ENCODE results near the gene BAD. TPM values are rescaled to one million over a fixed set of nuclear protein-coding genes. Genes with fewer than 3 reads are reported as not detected.

The BAD gene
- total and polyA plus RNA-seq, 11 donors = 41.5 to 123 (median 58.5) TPM

DNA sequence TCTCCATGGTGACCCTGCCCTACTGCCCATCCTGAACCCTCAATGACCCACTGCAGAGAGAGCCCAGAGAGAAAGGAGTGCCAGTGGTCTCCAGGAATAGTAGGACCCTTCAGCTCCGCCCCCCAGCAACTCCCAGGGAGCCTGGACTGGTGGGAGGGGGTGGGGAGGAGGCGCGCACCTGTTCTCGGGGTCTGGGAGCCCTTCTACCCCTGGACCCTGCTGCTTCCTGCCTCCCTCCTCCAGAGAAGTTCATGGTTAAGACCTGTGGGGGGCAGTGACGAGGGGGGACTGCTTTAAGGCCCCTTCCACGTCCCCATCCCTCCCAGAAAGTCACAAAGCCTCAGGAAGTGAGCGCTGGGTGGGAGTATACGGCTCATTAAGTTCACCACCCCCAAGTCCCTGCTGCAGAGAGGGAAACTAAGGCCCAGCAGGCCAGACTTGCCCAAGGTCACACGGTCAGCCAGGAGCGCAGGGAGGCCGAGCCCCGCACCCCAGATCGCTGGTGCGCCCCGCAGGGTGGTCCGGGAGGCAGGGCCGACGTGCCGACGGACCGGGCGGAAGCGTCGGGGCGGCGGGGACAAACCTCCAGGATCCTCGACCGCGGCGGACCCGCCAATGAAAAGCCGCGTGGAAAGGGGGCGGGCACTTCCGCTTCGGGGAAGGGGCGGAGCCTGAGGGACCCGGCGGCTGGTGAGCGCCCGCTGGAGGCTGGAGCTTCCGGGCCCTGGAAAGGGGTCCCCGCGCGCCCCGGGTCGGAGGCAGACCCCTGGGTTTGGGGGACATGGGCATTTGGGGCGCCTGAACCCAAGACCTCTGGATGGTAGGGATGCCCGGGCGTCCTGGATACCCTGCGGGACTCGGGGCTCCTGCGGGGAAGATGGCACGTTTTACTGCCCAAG lies 58.6 kb downstream of the BAD start, which contains the start of the genes NUDT22 and TRPT1:
Gene NUDT22, plus strand, starts transcription at position 667 of the 899 bp plus-strand sequence. CDS start 379 bp downstream, outside the sequence.
Gene TRPT1, minus strand, starts transcription at position 579 of the 899 bp plus-strand sequence. Its CDS starts 326 bp downstream, at position 253.
- TF ChIP-seq POLR2A (IDR thresholded peaks at IDR 0.05) = peak; percentile 84 to 96
- TF ChIP-seq, protein P1, sequence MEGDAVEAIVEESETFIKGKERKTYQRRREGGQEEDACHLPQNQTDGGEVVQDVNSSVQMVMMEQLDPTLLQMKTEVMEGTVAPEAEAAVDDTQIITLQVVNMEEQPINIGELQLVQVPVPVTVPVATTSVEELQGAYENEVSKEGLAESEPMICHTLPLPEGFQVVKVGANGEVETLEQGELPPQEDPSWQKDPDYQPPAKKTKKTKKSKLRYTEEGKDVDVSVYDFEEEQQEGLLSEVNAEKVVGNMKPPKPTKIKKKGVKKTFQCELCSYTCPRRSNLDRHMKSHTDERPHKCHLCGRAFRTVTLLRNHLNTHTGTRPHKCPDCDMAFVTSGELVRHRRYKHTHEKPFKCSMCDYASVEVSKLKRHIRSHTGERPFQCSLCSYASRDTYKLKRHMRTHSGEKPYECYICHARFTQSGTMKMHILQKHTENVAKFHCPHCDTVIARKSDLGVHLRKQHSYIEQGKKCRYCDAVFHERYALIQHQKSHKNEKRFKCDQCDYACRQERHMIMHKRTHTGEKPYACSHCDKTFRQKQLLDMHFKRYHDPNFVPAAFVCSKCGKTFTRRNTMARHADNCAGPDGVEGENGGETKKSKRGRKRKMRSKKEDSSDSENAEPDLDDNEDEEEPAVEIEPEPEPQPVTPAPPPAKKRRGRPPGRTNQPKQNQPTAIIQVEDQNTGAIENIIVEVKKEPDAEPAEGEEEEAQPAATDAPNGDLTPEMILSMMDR (IDR thresholded peaks at IDR 0.05) = peak in 7 of 12 donors; percentile 3 to 39 (median 15)
- DNase-seq (peak; percentile 93 to 96 (median 95)), ATAC-seq (peak; percentile 74 to 85 (median 80))
- no peaks in the 10 kb centered on the region for H3K9me3 ChIP-seq
- H3K4me3 ChIP-seq = peak within 1 kb of the TSS; percentile 56 to 94 (median 83)
- H3K4me1 ChIP-seq = peaks cover 3 to 58% (median 37%) of the 10 kb centered on the region in 12 donors
- no peaks in the 10 kb centered on the region for H3K27me3 ChIP-seq
- intact Hi-C loops (cut with DNase I) = loop anchor here in 4 of 10 donors (1.0 to 5.0 kb wide), 4 partner anchors 39 to 45 kb away; partner anchors contain the start of gene STIP1 (in 3 of the 4)
- 0 to 2% (median 1%) methylated on average over 11 to 54 of the region's 54 CpGs for WGBS, 4 donors
- peak within 1 kb of the TSS; percentile 82 to 98 (median 96) for H3K27ac ChIP-seq
- peaks cover 0 to 31% (median 6%) of the 10 kb centered on the region in 9 donors for H3K36me3 ChIP-seq

DNA sequence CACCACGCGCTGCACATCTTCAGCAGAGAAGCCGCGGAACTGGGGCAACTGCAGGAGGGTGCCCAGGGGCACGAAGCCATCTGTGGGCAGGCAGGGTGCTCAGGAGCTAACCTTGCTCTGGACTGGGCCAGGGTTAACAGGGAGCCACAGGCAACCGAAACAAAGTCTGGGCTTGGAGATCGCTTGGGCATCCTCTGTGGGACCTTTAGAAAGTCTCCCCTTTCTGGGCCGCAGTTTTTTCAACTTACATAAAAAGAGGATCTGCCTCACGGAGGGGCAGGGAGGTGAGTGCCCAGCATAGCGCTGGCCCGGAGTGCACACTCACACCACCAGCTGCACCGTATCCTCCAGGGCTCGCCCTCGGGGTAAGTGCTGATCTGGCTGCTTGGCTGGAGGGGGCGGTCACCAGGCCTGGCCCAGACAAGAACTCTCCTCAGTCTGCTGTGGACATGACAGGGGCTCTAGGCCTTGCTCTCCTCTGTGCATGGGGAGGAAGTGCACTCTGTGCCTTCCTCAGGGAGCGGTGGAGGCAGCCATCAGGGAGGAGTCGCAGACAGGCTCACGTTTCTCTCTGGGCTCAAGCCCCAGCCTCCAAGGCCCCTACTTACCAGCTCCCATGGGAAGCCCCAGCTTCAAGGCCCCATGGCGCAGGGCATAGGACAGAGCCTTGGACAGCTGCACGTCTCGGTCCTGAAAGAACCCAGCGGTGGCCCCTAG lies 59.4 kb downstream of the BAD start:
- DNase-seq = peak in 2 of 5 donors; percentile 25 to 27
- no peak for TF ChIP-seq POLR2A (IDR thresholded peaks at IDR 0.05)
- TF ChIP-seq, protein P1 (IDR thresholded peaks at IDR 0.05) = no peak
- Histone ChIP-seq H3K27me3 (no peaks in the 10 kb centered on the region), H3K9me3 (no peaks in the 10 kb centered on the region), H3K4me3 (peak overlapping the region; percentile 56 to 94 (median 83)), H3K36me3 (peaks cover 0 to 39% (median 11%) of the 10 kb centered on the region in 9 donors), H3K4me1 (peaks cover 3 to 54% (median 36%) of the 10 kb centered on the region in 12 donors), H3K27ac (peak overlapping the region; percentile 82 to 98 (median 96))
- 63 to 78% (median 67%) methylated on average over 14 to 22 of the region's 22 CpGs for WGBS, 4 donors
- intact Hi-C loops (cut with DNase I) = loop anchor here in 2 of 10 donors (2.0 to 5.0 kb wide), 2 partner anchors 38 to 44 kb away; partner anchors contain the start of gene STIP1 (in 1 of the 2)
- peak in 1 of 4 donors; percentile 1 for ATAC-seq

DNA sequence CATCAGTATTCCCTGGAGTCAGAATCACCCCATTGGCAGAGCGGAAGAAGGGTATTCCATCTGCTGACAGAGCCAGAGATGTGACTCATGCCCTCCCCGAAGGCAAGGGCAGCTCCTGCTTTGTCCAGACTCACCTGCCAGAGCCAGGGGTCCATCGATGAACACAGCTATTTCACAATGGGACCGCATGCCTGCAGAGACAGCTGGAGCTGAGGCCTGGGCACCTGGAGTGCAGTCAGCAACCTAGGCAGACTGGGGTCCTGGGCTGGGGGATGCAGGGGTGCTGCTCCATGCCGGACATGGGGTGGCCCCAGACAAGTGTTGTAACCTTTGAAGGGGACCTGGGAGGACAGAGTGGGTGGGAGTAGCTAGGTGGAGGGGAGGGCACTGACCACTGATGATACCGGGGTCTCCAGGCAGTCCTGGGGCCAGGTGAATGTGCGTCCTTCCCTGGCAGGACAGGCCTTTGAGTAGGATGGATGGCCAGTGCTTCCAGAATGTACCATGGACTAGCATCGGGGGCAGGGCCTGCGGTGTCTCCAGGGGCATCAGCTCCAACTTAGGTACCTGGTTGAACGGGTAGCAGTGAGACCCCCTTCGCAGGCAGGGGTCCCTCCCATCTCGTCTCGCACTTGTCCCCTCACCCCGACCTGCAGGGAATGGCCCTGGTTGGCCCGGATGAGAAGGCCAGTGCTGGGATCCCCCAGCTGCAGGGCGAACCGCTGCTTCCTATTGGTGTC lies 60.1 kb downstream of the BAD start:
- intact Hi-C loops (cut with DNase I) = loop anchor here in 1 of 10 donors (2.0 kb wide), 1 partner anchor 44 kb away; no protein-coding TSS in a partner anchor
- Histone ChIP-seq H3K27me3 (no peaks in the 10 kb centered on the region), H3K4me3 (no peak overlapping the region), H3K27ac (peak overlapping the region in 2 of 12 donors; percentile 95 to 98), H3K36me3 (peaks cover 0 to 46% (median 11%) of the 10 kb centered on the region in 9 donors), H3K4me1 (peaks cover 0 to 47% (median 28%) of the 10 kb centered on the region in 12 donors), H3K9me3 (no peaks in the 10 kb centered on the region)
- no peak for TF ChIP-seq POLR2A (IDR thresholded peaks at IDR 0.05)
- TF ChIP-seq, protein P1 (IDR thresholded peaks at IDR 0.05) = no peak
- DNase-seq = peak in 2 of 5 donors; percentile 31
- WGBS, 4 donors = 90 to 93% (median 92%) methylated on average over 14 to 17 of the region's 17 CpGs
- no peak for ATAC-seq

Measured in heart left ventricle (tissue), 16 donors.